Activated CD4-positive, alpha-beta T cell treated with anti-CD3 and anti-CD28 coated beads, Interleukin-2, amount 50 U/mL, for 24 hours (primary cell): ENCODE measurements around the gene NRG2.

Experiments used
- DNase-seq, 2 donors: peaks; one replicate each; pipeline ENCODE4 v3.0.0-alpha.2; 2020; ENCODE audit warnings: low read depth in 1 of 2, low spot score in 1 of 2

The NRG2 gene

DNA sequence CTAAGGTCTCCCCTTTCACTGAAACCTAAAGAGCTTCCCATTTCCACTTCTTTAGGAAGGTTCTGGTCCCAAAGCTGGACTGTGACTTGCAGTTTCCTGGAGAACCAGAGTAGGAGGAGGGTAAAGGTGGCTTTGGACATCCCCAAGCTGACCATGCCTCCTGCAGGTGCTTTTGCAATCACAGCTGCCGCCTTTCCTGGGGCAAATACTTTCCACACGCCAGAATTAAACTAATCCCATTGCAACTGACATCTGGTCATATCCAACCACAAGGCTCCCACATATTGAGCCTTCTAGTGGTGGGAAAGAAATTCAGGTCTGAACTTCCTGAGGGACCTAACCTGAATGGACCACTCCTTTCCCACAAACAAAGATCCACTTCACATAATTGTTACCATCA lies 92.7 kb downstream of the NRG2 start:
- no peak for DNase-seq

DNA sequence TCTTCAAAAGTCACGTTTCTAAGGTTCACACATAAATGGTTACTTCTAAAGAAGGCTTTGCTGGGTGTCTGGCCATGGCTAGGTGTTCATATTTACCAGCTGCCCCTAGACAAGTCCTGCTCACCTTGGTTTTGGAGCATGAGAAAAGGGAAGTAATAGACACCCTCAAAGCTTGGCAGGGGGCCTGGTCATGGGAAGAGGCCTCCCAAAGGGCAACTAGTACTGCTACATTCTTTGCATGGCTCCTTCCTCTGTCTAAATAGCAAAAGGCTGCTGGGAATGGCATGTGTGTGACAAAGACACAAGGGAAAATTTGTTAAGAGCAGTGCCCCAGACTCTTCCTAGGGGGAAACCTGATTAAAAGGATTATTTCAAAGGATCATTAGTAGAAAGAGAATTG lies 93.4 kb downstream of the NRG2 start:
- DNase-seq = no peak

DNA sequence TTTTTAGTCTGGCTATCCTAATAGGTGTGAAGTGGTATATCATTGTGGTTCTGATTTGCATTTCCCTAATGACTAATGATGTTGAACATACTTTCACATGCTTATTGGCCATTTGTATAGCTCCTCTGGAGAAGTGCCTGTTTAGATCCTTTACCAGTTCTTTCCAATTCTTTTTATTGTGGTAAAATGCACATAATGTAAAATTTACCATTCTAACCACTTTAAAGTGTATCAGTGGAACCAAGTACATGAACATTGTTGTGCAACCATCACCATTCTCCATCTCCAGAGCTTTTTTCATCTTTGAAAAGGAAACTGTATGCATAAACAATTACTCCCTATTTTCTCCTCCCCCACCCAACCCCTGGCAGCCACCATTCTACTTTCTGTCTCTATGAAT lies 95.4 kb downstream of the NRG2 start:
- DNase-seq = no peak

DNA sequence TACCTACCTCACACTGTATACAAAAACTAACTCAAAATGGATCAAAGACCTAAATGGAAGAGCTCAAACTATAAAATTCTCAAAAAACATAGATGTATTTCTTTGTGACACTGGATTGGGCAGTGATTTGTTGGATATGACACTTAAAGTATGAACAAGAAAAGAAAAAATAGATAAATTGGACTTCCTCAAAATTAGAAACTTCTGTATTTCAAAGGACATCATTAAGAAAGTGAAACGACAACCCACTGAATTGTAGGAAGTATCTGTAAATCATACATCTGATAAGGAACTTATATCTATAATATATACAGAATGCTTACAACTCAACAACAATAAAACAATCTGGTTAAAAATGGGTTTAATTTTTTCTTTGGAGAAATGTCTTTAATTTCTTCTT lies 96.7 kb downstream of the NRG2 start:
- no peak for DNase-seq

DNA sequence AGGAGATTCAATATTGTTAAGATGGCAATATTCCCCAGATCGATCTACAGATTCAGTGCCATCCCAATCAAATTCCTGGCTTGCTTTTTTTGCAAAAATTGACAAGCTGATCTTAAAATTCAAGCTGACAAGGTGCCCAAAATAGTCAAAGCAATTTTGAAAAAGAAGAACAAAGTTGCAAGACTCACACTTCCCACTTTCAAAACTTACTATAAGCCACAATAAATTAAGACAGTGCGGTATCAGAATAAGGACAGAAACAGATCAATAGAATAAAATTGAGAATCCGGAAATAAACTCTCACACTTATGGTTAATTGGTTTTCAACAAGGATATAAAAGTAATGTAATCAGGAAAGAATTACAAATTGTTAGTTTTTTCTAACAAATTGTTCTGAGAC lies 97.1 kb downstream of the NRG2 start:
- no peak for DNase-seq

DNA sequence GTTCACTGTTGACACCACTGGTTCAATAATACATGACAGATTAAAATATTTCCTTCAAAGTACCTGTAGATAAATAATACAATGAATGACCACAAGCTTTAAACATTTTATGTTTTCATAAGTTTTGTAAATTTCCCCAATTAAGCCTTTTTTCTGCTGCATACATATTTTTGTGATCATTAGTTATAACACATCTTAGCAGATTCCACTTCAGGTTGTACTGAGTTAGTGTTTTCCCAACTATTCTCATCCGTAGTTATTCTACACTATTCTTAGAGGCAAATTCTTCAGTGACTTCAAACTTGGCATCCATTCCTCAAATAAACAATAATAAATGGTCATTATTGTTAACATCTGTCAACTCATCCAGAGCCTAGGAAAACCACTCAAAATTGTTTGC lies 100.9 kb downstream of the NRG2 start:
- DNase-seq = no peak

DNA sequence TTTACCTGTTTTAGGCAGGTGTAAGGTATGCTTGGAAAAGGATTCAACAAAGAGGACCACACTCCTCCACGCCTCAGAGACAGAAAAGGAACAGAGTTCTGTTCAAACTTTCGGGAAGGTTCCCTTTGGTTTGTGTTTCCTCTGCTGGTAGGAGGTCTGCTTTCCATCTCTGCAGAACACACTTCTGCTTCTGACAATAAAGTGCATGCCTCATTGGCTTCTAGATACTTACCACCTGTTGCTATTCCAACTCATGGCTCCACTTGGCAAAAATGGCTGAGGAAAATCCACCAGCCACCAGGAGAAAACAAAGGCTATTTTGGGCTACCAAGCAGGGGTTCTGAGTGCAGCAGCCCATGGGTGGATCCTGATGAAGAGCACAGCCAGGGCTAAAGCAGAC lies 112.7 kb downstream of the NRG2 start:
- DNase-seq = no peak

DNA sequence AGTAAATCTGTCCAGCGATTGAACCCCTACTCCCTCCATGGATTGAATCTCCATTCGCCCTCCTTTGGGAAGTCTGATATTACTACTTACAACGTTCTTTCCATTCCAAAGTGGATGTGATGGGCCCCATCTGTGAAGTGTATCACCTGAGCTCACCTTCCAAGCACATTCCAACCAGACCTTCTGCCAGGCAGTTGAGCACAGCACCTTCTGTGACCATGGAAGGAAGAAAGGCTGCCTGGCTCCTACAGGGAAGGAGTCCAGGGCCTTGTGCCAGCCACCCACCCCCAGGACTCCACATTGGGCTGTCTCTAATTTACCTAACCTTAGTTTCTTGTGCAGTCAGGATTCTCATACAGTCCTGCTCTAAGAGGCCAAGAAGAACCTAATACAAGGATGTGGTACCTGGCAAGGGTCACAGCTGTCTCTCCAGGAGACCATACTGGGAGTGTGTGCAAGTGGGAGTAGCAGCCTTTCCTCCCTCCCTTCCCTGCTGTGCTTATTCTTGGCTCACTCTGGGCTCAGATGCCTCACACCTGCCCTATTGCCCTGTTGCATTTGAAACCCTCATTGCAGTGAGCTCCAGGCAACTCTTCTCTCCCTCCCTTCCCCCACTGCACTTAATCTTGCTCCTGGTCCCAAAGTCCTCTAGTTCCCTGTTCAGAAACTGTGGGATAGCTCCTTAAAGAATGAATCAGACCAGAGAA lies 116.1 kb downstream of the NRG2 start:
- DNase-seq = no peak

DNA sequence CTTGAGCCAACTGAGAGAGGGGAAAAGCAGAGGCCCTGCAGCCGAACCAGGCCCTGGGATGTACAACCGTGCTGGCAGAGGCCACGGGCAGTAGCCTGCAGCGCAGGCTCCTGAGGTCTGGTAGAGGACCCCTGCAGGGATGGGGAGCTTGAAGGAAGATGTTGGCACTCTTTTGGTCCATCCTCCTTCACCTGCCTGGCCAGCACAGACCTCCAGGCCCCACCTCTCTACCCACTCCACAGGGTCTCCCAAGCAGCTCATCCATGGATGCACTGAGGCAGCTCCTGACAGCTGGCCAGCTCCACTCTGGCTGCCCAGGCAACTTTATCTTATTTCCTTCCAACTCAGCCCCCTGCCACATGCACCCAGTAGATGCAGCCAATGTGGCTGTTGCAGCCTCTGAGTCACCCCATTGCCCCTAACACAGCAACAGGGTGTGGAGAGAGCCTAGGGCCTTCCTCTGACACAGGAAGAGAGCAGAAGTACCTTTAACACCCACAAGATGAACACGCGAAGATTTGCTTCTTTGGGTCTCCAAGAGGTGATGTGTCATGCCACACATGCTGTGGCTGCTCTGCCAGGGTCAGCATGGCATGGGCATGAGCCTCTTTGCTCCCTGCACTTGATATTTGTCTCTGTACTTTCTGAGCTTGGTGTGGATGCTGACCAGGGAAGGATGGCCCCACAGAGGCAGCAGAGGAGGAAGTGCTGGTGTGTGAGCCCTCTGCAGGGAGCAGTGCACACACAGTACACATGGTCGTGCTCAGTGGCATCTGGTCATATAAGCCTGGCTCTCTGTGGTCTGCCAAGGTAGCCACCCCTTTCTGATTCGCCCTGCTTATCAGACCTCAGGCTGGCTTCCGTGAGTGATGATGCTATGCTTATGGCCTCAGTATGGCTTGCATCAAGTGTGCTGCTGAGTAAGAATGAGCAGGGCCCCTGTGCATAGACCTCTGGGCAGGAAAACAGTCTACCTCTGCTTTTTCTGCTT lies 117.2 kb downstream of the NRG2 start:
- DNase-seq = no peak

DNA sequence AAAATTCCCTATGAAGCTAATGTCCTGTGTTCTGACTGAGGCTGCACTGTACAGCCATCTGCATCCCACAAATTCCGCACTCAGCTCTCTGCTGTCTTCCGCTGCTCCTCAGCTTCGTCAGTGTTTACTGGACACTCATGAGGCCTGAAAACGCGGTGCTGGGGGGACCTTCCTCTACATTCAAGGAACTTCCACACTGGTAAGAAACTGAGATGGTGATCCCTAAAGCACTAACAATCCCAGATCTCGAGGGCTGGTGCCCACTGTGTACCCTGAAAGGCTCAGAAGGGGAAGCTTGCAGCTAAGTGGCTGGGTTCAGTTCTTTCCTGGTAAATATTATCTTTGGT lies 117.9 kb downstream of the NRG2 start:
- DNase-seq = no peak

DNA sequence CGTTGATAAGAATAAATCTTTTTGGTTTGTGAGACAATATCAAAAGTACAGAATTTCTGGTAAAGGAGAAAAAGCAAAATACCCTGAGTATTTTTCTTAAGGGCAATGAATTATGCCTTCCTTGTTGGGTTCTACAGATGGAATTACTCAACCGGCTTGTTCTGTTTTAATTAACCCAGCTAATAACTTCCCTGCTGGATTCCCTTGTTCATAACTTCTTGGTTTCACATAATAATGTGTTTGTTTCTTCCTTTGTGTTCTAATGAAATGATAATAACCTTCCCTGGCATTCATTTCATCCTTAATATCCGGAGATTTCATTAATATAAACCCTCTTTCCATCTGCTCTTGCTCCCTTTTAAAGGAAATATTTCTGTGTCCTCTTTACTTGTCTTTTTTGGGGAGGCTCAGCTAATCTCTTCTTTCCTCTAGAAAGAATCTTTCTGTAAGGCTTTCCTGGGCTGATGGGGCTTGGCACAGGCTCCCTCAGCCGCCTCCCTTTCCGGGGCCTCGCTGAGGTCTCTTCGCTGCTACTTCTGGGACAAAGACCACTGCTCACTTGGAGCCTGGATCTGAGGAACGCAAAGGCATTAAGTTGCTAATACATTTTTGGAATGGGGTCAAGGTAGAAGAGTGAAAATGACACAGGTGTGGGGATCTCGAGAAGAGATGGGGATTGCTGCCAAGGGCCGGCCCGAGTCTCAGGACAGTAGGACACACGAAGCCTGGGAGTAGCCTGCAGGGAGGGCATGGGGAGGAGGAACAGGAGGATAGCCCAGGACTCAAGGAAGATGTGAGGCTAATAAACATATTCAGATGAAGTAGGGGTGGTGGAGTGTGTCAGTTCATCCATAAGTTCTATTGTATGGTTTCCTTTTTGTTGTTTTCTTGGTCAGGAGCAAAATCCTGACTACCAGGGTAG lies 118.5 kb downstream of the NRG2 start:
- no peak for DNase-seq

DNA sequence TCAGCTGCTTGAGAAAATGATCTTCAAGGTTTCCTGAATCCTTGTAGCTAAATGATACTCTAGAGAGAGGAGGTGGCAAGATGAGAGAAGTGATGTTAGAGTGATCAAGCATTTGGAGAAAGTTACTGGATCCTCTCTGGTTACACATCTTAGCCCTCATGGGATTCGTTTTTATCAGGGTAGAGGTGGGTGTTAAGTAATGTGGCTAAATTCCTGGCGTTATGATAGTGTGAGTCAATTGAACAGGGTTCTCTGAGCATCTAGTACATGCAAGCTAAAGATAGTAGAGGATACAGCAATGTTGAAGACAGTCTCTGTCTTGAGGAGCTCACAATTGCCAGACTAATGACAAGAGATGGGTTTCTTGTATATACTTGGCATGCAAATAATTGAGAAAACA lies 123.8 kb downstream of the NRG2 start:
- no peak for DNase-seq

DNA sequence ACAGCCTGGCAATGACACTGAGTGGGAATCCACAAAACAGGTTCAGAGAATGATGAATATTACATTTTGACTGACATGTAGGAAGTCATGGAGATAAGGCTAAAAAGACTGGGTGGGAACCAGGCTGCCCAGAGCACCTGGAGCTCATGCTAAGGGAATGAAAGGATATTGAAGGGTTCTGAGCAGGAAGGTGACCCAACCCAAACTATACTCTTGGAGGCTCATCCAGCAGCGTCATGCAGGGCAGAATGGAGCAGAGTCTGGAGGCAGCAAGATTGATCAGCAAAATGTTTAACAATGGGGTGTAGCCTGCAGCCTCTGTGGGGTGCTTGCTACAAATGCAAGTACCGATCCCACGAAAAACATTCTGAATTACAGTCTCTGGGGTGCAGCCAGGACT lies 127.3 kb downstream of the NRG2 start:
- no peak for DNase-seq

DNA sequence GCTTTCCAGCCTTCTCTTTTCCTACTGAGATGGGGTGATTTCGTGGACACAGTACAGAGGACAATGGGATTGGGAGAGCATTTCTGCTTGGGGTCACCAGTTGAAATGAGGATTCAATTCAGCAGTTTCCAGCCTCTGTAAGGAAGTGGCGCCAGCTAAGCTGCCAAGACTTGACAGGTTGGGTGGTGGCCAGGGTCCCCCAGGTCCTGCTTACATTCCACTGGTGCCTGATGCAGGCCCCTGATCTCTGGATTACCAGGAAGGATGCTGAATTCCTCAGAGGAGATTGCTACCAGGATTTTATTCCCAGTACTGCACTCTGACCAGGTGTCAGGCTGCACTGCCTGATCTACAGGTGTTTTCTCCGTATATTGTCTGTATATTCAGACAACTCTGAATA lies 127.8 kb downstream of the NRG2 start:
- DNase-seq = no peak

DNA sequence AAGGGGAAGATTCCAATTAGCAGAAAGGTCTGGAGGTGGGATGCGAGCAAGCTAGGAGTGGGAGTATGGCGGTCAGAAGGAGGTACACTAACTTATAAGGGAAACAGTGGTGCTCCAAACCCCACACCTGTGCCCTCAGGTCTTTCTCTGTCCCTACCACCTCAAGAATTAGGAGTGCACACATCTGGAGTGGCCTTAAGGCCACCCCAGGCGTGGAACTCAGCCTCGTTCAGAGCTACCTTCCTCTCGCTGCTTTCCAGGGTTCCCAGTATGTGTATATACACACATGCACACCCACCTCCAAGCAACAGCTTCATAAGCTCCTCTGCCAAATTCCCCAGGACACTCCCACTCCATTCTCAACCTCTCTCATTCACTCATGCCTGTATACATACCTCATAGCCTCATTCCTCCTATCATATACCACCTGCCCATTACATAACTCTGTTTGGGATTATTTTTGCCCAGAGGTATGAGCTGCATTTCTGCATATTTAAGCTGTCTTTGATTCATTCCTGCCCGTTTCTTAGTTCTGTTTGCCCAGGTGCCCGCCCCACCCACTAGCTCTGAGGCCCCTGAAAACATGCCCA lies 128.8 kb downstream of the NRG2 start:
- no peak for DNase-seq

DNA sequence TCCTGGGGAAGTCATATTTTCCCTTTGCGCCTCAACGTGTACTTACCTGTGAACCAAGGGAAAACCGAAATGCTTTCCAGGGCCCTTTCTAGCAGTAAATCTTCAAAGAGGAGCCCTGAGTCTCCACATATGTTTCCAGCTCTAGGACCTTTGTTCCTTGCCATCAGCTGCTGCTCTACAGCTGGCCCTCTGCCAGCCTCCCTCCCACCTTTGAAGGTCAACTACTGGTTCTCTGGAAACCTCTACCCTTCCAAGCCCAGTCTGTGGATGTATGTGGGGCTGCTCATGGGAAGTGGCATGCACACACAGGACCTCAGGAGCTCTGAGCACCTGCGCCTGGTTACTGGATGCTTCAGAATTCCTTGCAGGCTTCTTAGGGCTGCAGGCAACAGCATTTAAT lies 130.3 kb downstream of the NRG2 start:
- no peak for DNase-seq

DNA sequence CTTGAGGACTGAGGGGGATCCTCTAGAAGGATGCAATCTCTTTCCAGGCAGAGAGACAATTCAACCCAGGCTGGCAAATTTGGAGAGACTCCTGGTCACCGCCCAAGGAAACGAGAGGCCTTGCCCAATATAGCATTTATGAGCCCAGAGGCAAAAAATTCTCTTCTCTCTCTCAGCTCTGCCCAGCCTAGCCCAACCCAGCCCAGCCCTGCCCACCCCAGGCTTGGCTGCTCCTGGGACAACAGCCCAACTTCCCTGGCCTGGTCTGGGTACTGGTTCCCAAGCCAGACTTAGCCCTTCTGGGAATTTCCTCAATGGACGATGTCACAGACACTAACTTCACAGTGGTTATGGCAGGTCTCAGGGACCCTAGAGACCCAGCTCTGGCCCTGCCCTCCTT lies 130.9 kb downstream of the NRG2 start:
- no peak for DNase-seq

DNA sequence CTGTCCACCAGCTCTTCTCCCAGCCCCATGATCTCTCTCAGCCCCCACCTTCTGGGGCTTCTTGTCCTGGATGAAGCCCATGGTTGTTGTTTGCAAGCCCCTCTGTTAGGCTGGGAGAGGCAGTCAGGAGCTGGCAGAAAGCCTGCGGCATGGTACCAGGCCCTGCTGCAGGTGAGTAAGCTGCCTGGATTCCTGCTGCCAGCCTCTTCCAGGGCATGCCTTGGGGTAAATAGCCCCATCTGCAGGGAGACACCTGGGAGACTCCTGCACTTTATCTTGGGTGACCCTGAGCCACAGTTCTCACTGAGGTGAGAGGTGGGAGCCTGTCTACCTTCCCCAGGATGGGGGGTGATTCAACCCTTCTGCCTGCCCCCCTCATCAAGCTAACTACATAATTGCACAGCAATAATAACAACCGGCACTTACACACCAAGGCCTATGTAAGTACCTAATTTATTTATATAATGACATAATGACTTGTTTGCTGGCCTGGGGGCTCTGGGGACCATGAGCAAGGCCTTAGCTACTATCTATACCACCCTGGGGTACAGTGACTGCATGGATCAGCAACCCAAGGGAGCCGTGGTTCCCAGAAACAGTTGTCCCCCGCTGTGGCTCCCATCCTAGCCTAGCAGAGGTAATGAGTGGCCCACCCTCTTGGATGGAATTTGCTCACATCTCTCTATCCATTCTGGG lies 131.5 kb downstream of the NRG2 start:
- DNase-seq = no peak

DNA sequence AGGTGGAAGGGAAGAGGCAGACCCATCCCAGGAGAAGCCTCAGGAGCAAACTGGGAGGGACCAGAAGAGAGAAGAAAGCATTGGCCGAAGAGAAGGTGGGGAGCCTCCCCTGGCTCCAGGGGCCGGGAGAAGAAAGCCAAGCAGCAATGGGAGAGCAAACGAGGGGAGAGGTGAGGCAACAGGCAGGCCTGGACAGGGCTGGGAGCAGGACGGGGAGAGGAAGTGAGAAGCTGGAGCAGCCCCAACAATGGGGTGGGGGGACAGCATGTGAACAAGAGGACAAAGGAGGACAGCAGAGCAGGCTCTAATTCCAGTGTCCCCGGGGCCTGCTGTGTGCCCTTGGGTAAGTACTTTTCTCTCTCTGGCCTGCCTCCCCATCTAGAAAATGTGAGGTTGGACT lies 132.2 kb downstream of the NRG2 start:
- no peak for DNase-seq

DNA sequence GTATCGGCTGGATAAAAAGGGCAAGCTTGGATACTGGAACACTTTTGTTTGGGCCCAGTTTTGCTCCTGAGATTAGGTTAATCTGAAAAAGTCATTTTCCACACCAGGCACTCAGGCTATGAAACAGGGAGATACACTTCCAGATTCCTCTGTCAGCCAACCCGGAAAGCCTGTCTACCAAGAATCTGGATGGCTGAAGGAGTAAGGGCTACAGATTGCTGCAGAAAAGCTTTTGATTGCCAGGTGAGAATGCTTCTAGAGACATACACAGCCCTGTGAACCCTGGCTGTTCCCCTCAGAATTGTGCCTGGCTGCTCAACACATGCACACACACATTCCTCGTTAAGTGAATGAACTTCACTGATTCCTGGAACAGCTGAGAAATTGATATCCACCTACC lies 133.1 kb downstream of the NRG2 start:
- no peak for DNase-seq

DNA sequence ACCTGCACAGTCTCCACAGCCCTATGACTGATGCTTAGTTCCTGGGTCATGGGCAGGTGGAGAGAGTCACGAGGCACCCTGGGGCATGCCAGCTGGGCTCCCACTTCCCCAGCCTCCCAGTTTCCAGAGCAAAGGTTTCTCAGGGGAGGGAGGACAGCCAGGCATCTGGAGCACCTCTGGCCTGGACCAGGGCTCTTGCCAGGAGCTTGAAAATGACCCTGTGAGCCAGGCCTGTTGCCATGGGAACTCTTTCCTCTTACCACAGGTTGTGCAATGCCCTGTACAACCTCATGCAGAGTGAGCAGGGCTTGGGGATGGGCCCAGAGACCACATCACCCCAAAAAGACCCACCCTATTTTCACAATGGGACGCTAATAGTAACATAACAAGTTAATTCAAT lies 134.3 kb downstream of the NRG2 start:
- DNase-seq = no peak
